BLaER1 treated with 17β-estradiol and CSF1 and Interleukin-3, amounts not matched to agents 10 nM and 100 nM (cell line): Measurements from ENCODE around the gene ARID5A.
"Not testable (repeated sequence)": the region's sequence is repeated elsewhere in the genome, so short reads cannot be mapped to it uniquely, and the experiment has no call there.

Experiments
- H3K27ac ChIP-seq, 11 experiments: shearing (Covaris generic); formaldehyde crosslinking; 2 replicates each; pipeline ENCODE4 v1.8.1; 2022
- H3K27me3 ChIP-seq, 11 experiments: shearing (Covaris generic); formaldehyde crosslinking; 2 replicates each; pipeline ENCODE4 v1.8.1; 2022
- H3K36me3 ChIP-seq, 11 experiments: shearing (Covaris generic); formaldehyde crosslinking; 2 replicates each; pipeline ENCODE4 v1.8.1; 2022
- H3K4me1 ChIP-seq, 10 experiments: shearing (Covaris generic); formaldehyde crosslinking; 2 replicates each; pipeline ENCODE4 v1.8.1; 2022
- H3K4me2 ChIP-seq, 11 experiments: shearing (Covaris generic); formaldehyde crosslinking; 2 replicates each; pipeline ENCODE4 v1.8.1; 2022
- H3K4me3 ChIP-seq, 10 experiments: shearing (Covaris generic); formaldehyde crosslinking; 2 replicates each; pipeline ENCODE4 v1.8.1; 2022
- H3K9ac ChIP-seq, 11 experiments: shearing (Covaris generic); formaldehyde crosslinking; 2 replicates each; pipeline ENCODE4 v1.8.1; 2022
- H3K9me3 ChIP-seq, 11 experiments: shearing (Covaris generic); formaldehyde crosslinking; replicated peaks in 1 of 11; 2 replicates each; pipeline ENCODE4 v1.8.1; 2022
- H4K20me1 ChIP-seq, 11 experiments: shearing (Covaris generic); formaldehyde crosslinking; 2 replicates each; pipeline ENCODE4 v1.8.1; 2022
- Cebpa-rat ChIP-seq, 11 experiments: shearing (Covaris generic); IDR thresholded peaks; 2 replicates each; pipeline ENCODE4 v1.8.1; 2022

Gene ARID5A

DNA sequence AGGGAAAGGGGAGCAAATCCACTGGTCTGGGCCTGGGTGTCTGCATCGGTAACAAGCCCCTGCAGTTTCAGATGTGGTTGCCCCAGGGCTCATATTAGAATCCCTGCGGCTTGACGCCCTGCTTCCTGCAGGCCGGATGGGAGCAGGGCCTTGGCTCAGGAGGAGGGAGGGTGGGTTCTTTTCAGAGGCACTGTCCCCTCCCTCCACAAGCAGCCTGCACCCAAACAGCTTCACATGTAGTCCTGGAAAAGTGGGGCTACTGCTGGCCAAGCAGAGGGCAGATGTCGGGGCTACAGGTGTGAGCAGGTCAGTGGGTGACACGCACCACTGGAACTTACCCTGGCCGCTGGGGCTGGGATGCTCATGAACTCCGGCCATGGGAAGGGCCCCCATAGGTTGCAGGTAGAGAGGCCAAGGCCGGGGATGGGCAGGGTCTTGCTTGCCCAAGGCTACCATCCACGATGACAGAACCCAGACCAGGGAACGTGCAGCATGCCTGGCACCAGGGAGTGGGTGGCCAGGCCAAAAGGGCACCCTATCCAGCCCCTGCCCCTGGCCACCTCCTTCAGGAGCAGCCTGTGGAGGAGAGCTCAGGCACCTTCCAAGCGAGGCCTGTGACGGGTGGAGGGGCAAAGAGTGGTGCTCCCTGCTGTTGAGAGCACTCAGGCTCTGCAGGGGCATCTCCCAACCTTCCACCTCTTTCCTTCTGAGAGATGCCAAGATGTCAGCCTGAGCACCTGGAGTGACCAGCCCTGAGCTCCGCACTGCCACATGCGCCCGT, 16.8 kb downstream of the ARID5A start:
- Histone ChIP-seq H3K9ac (peak overlapping the region in 8 of 11 experiments; percentile 9 to 58 (median 45); a peak in 12 of 22 replicates), H4K20me1 (peaks cover 55 to 69% (median 59%) of the 10 kb centered on the region in 11 experiments), H3K9me3 (no peaks in the 10 kb centered on the region), H3K4me3 (no peak overlapping the region), H3K4me2 (peak overlapping the region; percentile 57 to 95 (median 86)), H3K27me3 (no peaks in the 10 kb centered on the region), H3K36me3 (peaks cover 37 to 47% (median 43%) of the 10 kb centered on the region in 11 experiments), H3K4me1 (peaks cover 37 to 71% (median 66%) of the 10 kb centered on the region in 10 experiments), H3K27ac (0 out of 22 replicates have a peak overlapping the region, but pooled peaks of 1 of the 11 experiments have one; percentile 37)
- no peak for TF ChIP-seq Cebpa-rat (IDR thresholded peaks at IDR 0.05)

DNA sequence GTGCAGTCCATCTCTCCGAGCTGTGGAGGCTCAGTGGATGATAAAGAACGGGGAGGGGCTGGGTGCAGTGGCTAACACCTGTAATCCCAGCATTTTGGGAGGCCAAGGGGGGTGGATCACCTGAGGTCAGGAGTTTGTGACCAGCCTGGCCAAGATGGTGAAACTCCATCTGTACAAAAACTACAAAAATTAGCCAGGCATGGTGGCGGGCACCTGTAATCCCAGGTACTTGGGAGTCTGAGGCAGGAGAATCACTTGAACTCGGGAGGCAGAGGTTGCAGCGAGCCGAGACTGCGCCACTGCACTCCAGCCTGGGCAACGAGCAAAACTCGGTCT, 17.4 kb downstream of the ARID5A start:
- not testable (repeated sequence) for H3K27ac ChIP-seq, H3K27me3 ChIP-seq, H3K9me3 ChIP-seq, H3K4me3 ChIP-seq
- Histone ChIP-seq H3K4me2 (peak overlapping the region; percentile 39 to 95 (median 86)), H3K4me1 (peaks cover 37 to 71% (median 66%) of the 10 kb centered on the region in 10 experiments), H4K20me1 (peaks cover 49 to 63% (median 53%) of the 10 kb centered on the region in 11 experiments), H3K9ac (peak overlapping the region in 6 of 11 experiments; percentile 8 to 58 (median 44); a peak in 8 of 22 replicates), H3K36me3 (peaks cover 31 to 41% (median 37%) of the 10 kb centered on the region in 11 experiments)

DNA sequence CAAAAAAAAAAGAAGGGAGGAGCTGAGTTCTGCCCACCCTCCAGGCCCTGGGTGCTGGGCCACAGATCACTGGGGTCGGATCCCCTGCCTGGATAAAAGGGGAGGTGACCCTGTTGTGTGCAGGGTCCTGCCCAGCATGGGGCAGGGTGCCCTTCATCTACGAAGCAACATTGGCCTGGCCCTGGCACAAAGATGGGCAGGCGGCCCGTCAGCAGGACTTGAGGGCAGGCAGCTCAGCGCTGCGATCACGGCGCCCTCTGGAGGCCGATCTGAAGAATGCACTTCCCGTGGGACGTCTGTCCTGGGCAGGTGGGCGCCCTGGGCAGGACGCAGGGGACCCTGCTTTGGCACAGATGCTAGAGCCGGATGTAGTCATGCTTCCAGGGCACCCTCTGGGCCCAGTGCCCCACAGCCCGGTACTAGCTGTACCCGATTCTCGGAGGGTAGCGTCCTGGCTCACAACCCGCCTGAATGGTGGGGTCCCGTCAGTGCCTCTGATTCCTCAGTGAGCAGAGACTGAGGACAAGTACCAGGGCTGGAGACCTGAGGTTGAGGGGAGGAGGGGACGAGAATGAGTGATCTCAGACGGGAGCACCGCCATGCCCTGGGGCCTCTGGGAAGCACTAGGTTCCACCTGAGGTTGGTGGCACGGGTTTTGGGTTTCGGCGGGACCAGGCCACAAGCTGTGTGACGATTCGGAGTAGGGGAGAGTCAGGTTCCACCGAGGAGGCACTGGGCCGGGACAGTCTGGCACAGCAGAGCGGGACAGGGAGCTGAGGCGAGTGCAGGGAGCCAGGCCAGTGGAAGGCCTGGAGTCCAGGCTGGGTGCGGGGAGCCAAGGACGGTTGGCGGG, 18.0 kb downstream of the ARID5A start:
- TF ChIP-seq Cebpa-rat (IDR thresholded peaks at IDR 0.05) = no peak
- H3K4me2 ChIP-seq = peak overlapping the region; percentile 39 to 95 (median 86)

DNA sequence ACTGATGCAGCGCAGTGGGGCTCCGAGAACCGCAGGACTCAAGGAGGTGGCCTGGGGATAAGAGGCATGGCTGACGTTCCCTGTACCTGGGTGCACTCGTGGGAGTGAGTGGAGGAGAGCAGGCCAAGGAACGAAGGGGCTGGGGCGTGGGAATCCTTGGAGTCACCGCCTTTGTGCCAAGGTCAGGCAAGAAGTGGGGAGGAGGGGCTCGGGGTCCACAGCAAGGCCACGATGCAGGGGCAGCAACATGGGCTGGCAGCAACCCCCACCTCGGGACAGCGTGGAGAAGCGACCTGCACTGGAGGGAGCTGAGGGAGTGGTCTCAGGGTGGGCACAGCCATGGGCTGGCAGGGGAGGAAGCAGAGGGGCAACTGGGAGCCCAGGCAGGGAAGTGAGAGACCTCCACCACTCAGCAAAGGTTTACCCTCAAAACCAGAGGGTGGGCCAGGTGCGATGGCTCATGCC, 18.6 kb downstream of the ARID5A start:
- H3K27ac ChIP-seq = no peak overlapping the region
- peaks cover 37 to 51% (median 41%) of the 10 kb centered on the region in 11 experiments for H4K20me1 ChIP-seq
- H3K9me3 ChIP-seq = no peaks in the 10 kb centered on the region
- peak overlapping the region in 9 of 11 experiments; percentile 60 to 95 (median 86); a peak in 16 of 22 replicates for H3K4me2 ChIP-seq
- H3K9ac ChIP-seq = peak overlapping the region in 2 of 11 experiments; percentile 30 to 36; a peak in 1 of 22 replicates
- no peak for TF ChIP-seq Cebpa-rat (IDR thresholded peaks at IDR 0.05)
- H3K36me3 ChIP-seq = peaks cover 19 to 29% (median 25%) of the 10 kb centered on the region in 11 experiments
- peaks cover 37 to 71% (median 66%) of the 10 kb centered on the region in 10 experiments for H3K4me1 ChIP-seq
- no peak overlapping the region for H3K4me3 ChIP-seq
- H3K27me3 ChIP-seq = no peaks in the 10 kb centered on the region

More for the DNA sequence above, 18.0 kb downstream of the ARID5A start:
- Histone ChIP-seq H3K9ac (peak overlapping the region in 7 of 11 experiments; percentile 8 to 52 (median 36); a peak in 10 of 22 replicates), H3K27ac (peak overlapping the region in 1 of 11 experiments; percentile 14; a peak in 1 of 22 replicates), H3K9me3 (no peaks in the 10 kb centered on the region), H3K36me3 (peaks cover 25 to 35% (median 31%) of the 10 kb centered on the region in 11 experiments), H3K27me3 (no peaks in the 10 kb centered on the region), H4K20me1 (peaks cover 43 to 57% (median 47%) of the 10 kb centered on the region in 11 experiments), H3K4me1 (peaks cover 37 to 71% (median 66%) of the 10 kb centered on the region in 10 experiments), H3K4me3 (no peak overlapping the region)

DNA sequence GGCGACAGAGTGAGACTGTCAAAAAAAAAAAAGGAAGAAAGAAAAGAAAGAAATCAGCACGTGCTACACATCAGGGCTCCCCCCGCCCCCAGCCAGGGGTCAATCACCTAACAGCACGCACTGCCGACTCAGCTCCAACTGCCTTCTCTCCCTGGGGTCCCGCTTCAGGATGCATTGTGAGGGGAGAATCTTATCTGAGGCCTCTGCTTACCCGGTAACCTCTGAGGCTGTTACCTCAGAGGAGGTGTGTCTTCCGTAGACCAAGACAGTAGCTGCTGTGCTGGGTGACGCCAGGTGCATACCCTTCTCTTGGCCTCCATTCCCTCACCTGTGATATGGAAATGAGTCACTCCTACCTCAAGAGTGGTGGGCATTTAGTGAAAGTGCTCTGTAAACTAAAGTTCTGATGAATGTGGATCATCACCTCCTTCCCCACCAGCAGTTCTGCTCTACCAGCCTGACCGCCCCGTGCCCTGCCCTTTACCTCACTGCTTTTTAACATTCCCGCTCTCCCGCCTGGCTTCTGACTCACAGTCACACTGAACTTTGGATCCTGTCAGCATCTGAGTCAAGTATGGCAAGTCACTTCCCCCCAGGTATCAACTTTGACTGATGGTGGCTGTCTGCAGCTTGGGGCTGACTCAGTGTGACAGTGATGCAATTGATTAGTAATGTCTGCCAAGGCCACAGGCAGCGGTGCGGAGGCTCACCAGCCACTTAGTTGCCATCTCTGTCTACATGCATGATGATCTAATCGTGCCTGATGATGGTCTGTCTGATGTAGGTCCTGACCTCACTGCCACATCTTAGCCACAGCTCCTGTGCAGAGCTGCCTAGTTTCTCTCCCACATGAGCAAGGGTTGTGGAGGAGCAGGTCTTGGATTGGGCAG, 20.1 kb downstream of the ARID5A start:
- no peak overlapping the region for H3K27ac ChIP-seq
- H3K4me3 ChIP-seq = no peak overlapping the region
- H3K36me3 ChIP-seq = peaks cover 6 to 13% (median 10%) of the 10 kb centered on the region in 11 experiments
- no peaks in the 10 kb centered on the region for H3K9me3 ChIP-seq
- peak overlapping the region in 10 of 11 experiments; percentile 7 to 95 (median 73); a peak in 14 of 22 replicates for H3K4me2 ChIP-seq
- H4K20me1 ChIP-seq = peaks cover 21 to 35% (median 26%) of the 10 kb centered on the region in 11 experiments
- H3K4me1 ChIP-seq = peaks cover 23 to 56% (median 52%) of the 10 kb centered on the region in 10 experiments
- H3K27me3 ChIP-seq = no peaks in the 10 kb centered on the region
- H3K9ac ChIP-seq = no peak overlapping the region
- no peak for TF ChIP-seq Cebpa-rat (IDR thresholded peaks at IDR 0.05)

DNA sequence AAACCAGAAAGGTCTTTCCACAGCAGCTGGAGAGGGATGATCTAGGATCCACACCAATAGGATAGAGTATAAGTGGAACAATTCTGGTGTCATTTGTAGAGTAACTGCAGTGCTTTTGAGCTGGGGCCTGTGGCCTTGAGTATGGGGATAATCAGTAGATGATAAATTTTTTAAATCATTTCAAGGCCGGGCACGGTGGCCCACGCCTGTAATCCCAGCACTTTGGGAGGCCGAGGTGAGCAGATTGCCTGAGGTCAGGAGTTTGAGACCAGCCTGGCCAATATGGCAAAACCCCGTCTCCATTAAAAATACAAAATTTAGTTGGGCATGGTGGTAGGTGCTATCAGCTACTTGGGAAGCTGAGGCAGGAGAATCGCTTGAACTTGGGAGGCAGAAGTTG, 20.9 kb downstream of the ARID5A start:
- peaks cover 14 to 28% (median 18%) of the 10 kb centered on the region in 11 experiments; a peak in 21 of 22 replicates for H4K20me1 ChIP-seq
- H3K4me3 ChIP-seq, H3K27me3 ChIP-seq, H3K4me2 ChIP-seq, H3K36me3 ChIP-seq, H3K27ac ChIP-seq, H3K9me3 ChIP-seq, H3K9ac ChIP-seq: not testable (repeated sequence)
- H3K4me1 ChIP-seq = peaks cover 20 to 48% (median 44%) of the 10 kb centered on the region in 10 experiments

DNA sequence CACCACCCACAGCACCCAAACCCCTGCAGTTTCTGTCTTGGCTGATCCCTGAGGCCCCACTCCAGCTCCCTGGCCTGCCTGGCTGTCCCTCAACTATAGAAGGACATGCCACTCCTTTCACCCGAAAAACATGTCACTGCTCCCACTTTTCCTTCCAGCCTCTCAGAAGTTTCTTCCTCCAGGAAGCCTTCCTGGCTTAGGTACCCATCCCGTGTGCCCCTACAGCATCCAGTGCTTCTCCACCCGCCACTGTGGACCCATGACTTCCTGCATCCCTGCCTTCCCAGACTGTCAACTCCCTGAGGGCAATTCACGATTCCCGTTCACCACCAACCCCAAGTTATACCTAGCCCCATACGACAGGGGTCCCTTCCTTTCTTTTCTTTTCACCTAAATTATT, 21.5 kb downstream of the ARID5A start:
- no peaks in the 10 kb centered on the region; a peak in 2 of 22 replicates for H3K36me3 ChIP-seq
- no peak for TF ChIP-seq Cebpa-rat (IDR thresholded peaks at IDR 0.05)
- H3K27ac ChIP-seq = no peak overlapping the region
- H3K4me2 ChIP-seq = no peak overlapping the region
- H3K27me3 ChIP-seq = no peaks in the 10 kb centered on the region
- peaks cover 13 to 42% (median 38%) of the 10 kb centered on the region in 10 experiments for H3K4me1 ChIP-seq
- H4K20me1 ChIP-seq = peaks cover 8 to 22% (median 12%) of the 10 kb centered on the region in 11 experiments; a peak in 21 of 22 replicates
- no peak overlapping the region for H3K9ac ChIP-seq
- no peak overlapping the region for H3K4me3 ChIP-seq
- H3K9me3 ChIP-seq = no peaks in the 10 kb centered on the region

DNA sequence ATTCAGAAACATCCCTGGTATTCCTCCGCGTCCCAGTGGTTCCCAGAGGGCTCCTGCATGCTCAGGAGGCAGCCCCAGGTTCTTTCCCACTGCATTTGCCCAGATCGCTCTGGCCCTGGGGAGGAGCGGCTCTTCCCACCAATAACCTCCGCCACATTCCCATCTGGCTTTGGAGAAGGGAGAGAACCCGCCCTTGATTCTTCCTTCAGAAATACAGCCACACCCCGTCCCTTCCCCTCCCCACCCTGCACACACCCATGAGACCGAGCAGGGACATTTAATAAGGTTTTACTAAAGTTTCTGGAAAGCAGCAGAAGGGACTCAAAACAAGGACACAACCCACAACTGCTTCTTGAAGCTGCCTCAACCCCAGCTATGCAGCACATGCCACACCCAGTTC, 21.9 kb downstream of the ARID5A start:
- no peak overlapping the region for H3K4me3 ChIP-seq
- H3K9ac ChIP-seq = no peak overlapping the region
- TF ChIP-seq Cebpa-rat (IDR thresholded peaks at IDR 0.05) = no peak
- no peaks in the 10 kb centered on the region for H3K27me3 ChIP-seq
- no peaks in the 10 kb centered on the region for H3K9me3 ChIP-seq
- H4K20me1 ChIP-seq = peaks cover 3 to 17% (median 8%) of the 10 kb centered on the region in 11 experiments; a peak in 21 of 22 replicates
- H3K27ac ChIP-seq = no peak overlapping the region
- H3K4me2 ChIP-seq = no peak overlapping the region
- H3K4me1 ChIP-seq = peaks cover 11 to 38% (median 34%) of the 10 kb centered on the region in 10 experiments
- H3K36me3 ChIP-seq = no peaks in the 10 kb centered on the region; a peak in 1 of 22 replicates
